Epithelial cell of esophagus (primary cell): ENCODE measurements around the gene EPHB3.

Experiments
- DNase-seq: peaks from one replicate; pipeline ENCODE4 v3.0.0; 2010; ENCODE audit warnings: low read depth
- H3K4me3 ChIP-seq: 2 replicates; pipeline ENCODE4 v1.5.1; 2011; ENCODE audit warnings: mild to moderate bottlenecking, low read length, control low read depth
- TF ChIP-seq, protein P1 (sequence below): IDR thresholded peaks from 2 replicates; pipeline ENCODE4 v1.5.1; 2011; ENCODE audit warnings: low read depth, mild to moderate bottlenecking, low read length, control low read depth, inconsistent platforms; ENCODE audit not compliant: insufficient read depth; ENCODE audit errors: missing control alignments

The EPHB3 gene

DNA sequence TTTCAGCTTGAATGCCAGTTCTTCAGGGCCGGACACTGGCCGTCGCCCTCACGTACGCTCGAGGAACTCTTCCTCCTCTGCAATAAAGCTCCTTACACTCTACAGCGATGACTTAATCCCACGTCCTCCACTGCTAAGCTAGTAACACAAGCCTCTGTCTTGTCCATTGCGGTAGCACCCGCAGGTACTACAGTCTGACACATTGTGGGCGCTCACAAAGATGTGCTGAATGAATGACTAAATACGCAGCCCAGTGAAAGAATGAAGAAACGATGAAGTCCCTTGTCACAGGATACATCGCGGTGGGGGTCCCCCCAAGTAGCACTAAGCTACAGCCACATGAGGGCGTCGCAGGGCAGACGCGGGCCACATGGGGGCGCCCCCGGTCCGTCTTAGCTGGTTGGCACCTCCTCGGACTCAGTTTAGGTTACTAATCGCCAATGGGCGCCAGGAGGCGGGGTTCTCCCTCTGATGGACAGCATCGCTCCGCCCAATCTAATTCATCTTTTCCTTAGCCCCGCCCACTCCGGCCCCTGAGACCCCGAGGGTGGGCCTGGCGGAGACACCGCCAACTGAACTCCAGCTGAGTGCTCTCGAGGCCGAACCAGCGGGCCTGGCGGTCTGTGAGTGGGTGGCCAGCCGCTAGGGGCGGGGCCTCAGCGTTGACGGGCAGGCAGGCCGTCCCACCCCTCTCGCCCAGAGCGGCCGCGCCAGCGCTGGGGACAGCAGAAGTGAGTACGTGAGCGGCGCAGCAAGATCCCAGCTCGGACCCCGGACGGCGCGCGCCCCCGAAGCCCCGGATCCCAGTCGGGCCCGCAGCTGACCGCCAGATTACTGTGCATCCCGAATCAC lies at the start of gene EPHB3:
TSS of gene EPHB3 (plus strand) at position 725 of the 852 bp plus-strand sequence. CDS start 451 bp downstream, outside the sequence.
- peak; percentile 99 for DNase-seq
- H3K4me3 ChIP-seq, result peak within 1 kb of the TSS; percentile 45
- TF ChIP-seq, protein P1, sequence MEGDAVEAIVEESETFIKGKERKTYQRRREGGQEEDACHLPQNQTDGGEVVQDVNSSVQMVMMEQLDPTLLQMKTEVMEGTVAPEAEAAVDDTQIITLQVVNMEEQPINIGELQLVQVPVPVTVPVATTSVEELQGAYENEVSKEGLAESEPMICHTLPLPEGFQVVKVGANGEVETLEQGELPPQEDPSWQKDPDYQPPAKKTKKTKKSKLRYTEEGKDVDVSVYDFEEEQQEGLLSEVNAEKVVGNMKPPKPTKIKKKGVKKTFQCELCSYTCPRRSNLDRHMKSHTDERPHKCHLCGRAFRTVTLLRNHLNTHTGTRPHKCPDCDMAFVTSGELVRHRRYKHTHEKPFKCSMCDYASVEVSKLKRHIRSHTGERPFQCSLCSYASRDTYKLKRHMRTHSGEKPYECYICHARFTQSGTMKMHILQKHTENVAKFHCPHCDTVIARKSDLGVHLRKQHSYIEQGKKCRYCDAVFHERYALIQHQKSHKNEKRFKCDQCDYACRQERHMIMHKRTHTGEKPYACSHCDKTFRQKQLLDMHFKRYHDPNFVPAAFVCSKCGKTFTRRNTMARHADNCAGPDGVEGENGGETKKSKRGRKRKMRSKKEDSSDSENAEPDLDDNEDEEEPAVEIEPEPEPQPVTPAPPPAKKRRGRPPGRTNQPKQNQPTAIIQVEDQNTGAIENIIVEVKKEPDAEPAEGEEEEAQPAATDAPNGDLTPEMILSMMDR, result peak; percentile 97

DNA sequence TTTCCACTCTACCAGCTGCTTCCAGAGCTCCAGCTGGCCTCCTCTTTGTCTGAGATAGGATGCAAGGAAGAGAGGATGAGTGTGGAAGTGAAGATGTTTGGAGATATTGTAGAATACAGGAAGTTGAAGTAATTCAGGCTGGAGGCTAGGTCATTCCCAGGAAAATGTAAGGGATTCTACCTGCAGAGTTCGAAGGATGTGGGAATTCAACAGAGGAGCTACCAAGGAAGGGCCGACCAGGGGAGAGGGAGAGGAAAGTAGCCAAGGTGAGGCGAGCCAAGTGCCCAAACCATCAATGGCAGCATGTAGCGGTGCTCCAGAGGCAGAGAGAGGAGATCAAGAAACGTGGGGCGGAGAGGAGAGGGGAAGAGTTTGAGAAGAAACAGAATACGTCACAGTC lies 49.0 kb upstream of the EPHB3 start:
- DNase-seq, result no peak
- no peak overlapping the region for H3K4me3 ChIP-seq
- TF ChIP-seq, protein P1, result no peak

GRCh38 chr3:184513276-184514170 lies 48.1 kb upstream of the EPHB3 start:
- TF ChIP-seq, protein P1, result peak; percentile 77
- H3K4me3 ChIP-seq, result peak overlapping the region; percentile 37
- DNase-seq, result peak; percentile 78

- TF ChIP-seq, protein P1, result no peak
- H3K4me3 ChIP-seq, result no peak overlapping the region
- DNase-seq, result no peak
These were observed 47.5 kb upstream of the EPHB3 start for GRCh38 chr3:184514171-184514490.

DNA sequence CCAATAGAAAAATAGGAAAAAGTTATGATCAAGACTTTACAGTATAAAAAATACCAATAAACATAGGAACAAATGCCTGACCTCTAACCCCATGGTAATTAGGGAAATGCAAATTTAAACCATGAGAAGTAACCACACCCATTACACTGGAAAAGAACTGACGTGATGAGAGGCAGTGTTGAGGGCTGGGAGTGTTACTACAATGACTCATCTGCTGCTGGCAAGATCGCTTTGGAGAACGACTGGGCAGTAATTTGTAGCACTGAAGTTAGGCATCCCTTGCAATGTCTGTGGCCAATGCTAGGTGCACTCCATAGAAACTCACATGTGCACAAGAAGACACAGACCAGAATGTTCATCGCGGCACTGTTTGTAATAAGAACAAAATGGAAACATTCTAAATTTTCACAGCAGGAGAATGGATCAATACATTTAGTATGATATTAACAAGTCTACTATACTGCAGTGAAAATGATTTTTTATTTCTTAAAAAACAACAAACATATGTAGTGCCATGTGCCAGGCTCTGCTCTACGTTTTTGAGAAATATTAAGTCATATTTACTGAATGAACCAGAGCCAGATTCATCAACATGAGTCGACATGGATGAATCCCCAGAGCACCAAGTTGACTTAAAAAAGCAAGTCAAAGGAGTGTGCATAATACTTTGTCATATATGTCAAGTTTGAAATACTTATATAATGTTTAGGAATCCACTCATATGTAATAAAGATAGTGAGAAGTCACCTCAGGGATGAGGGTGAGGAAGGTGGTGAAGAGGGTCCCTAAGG lies 37.6 kb upstream of the EPHB3 start:
- TF ChIP-seq, protein P1, result no peak
- H3K4me3 ChIP-seq, result no peak overlapping the region
- peak; percentile 88 for DNase-seq

DNA sequence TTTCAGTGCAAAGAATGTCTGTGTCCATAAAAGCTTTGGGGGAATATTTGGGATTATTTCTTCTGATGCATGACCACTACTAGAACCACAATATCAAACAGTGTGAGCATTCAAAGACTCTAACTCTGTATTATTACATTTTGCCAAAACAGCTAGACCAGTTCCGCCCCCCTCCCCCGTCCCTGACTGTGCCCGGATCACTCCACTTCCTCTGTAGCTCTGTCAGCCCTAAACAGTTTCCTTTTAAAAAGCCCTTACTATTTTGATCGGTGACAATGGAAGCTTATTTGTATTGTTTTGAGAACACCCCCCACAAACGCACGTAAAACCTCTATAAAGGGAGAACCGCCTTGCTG lies 36.6 kb upstream of the EPHB3 start:
- TF ChIP-seq, protein P1, result no peak
- peak overlapping the region; percentile 52 for H3K4me3 ChIP-seq
- DNase-seq, result peak; percentile 20
